Ramos (cell line): Measurements from ENCODE around the gene MAPK10.
"Not testable (repeated sequence)": the region's sequence is repeated elsewhere in the genome, so short reads cannot be mapped to it uniquely, and the experiment has no call there.

ENCODE experiments used
- in situ Hi-C: fragments of 300-500 bp; cut with MboI; formaldehyde crosslinking; loops from one replicate; pipeline ENCODE4 v1.14.3; 2022; ENCODE audit warnings: low sequenced_read_pairs; ENCODE audit not compliant: unreplicated experiment

Gene MAPK10

DNA sequence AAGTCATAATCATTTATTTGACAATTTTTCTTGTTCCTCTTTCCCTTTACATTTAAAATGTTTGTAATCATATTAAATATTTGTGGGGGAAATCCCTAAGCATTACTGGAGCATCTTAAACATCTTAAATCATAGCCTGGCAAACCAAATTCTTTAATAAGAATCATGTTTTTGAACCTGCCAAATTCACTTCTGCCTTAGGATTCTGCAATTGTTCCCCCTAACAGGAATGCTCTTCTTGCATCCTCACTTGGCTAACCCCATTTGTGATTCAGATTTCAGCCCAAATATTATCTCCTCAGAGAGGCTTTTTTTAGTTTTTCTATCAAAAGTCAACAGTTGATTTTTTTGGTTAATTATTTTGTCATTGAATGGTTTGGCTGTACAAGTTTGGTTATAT is 241.1 kb downstream of the MAPK10 start:
- in situ Hi-C loops, result no loop called here

DNA sequence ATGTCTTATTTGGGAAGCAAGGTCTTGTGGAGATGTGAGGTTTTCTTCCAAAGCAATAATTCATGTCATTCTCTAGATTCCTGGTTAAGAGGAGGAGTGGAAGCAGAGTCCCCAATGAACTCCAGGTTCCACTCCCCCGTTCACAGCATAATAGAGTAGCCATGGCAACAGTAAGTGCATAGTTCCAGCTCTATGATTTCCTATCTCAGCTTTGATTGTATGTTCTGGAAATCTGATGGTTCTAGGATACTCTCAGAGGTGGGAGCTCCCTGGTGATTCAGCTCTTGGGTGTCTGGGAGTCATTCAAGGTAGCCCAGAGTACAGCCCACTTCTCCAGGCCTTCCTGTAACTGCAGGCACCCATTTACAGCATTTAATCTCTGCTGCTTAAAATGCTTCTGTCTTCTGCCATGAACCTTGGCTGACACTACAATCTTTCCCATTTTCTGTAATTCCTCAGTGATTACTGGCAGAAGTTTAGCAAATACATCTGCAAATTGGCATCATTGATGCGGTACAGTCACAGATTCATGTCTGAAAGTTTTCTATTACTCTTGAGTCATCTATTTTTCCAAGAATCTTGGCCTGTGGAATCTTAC is 242.0 kb downstream of the MAPK10 start:
- in situ Hi-C loops, result no loop called here

DNA sequence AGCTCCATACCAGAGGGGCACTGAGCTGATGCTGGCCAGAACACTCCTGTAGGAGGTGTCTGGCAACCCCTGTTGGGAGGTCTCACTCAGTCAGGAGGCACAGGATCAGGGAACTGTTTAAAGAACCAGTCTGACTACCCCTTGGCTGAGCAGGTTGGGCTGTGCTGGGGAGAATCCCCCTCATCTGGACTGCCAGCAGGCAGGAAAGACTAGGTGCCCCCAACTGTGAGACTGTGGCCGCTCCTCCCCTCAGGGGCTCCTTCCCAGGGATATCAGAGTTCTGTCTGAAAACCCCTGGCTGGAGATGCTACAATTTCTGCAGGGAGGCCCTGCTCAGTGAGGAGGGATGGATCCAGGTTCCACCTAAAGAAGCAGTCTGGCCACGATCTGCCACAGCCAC is 245.3 kb downstream of the MAPK10 start:
- in situ Hi-C loops, result no loop called here

DNA sequence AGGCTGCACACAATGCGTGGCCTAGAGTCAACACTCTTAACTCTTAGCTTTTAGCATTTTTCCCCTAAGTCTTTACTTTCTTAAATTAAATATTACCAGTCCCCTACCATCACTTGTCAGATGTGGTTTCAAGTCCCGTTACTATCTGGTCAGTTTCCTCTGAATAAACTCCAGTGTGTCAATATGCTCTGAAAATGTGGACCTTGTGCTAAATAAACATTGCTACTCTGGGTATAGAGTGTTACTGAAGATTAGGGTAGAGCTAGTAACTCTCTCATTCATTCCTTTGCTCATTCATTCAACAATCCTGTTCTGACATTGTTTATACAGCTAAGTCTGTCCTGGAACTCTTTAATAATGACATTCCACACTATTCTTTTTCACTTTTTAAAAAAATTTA is 251.0 kb downstream of the MAPK10 start:
- in situ Hi-C loops, result no loop called here

DNA sequence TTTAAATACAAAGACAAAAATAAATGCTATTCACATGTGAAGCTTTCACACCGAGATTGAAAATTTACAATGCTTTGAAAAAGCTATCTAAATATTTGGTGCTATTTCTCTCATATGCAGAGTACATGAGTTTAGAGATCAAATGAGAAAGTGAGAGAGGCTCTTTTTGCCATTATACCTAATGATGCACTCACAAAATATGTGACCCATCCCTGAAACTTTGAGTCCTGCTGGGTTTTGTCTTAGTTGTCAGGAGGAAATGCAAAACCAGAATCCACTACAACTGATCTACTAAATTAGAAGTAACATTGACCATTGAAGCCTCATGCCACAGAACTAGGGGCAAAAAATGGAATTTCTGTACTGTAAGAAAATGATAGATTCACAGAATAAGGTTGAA is 251.7 kb downstream of the MAPK10 start:
- in situ Hi-C loops, result no loop called here

DNA sequence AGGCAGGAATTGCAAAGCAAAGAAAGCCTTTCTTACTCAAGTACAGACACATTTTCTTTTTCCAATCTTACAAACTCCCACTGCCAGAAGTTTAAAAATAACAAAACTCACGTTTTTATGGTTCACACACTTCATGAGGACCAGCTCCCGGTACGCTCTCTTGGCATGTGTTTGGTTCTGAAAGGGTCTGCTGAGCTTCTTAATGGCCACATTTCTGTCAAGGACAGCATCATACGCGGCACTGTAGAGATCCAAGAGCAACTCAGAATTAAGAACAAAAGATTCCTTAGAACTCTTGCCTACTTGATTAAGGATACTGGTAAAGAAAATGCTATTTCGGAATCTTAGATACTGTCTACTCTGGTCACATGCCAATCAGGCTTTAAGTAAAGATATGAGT is 252.7 kb downstream of the MAPK10 start:
- in situ Hi-C loops, result no loop called here

DNA sequence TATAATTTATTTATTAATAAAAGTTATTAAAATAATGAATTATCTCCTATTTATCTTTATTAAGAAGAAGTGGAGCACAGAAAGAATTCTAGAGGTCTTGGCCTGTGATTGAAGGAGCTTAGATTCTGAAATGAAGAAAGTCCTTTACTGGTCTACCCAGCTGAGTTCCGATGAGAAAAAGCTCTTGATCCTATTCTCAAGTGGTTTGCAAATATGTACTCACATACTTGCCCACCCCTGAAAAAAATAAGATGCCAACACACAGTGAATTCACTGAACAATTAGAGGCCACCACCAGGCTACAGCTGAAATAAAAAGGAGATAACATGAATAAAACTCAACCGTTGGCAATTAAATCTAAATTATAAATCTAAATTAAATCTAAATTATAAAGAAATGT is 253.4 kb downstream of the MAPK10 start:
- in situ Hi-C loops, result no loop called here

DNA sequence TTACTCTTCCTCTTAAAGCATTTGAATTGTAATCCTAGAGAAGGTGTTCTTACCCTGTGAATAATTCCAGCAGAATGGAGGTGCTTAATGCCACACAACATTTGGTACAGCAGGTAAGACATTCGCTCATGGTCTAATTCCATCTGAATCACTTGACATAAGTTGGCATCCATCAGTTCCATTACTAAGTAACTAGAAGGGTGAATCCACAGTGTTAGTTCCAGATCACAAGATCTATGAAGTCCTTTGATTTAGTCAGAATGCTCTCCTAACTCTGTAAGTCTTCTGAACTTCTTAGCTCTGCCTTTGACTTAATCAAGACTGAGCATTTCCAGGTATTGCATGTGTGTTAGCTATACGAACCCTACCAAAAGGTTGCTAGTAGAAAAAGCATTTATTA is 258.0 kb downstream of the MAPK10 start:
- in situ Hi-C loops, result no loop called here

DNA sequence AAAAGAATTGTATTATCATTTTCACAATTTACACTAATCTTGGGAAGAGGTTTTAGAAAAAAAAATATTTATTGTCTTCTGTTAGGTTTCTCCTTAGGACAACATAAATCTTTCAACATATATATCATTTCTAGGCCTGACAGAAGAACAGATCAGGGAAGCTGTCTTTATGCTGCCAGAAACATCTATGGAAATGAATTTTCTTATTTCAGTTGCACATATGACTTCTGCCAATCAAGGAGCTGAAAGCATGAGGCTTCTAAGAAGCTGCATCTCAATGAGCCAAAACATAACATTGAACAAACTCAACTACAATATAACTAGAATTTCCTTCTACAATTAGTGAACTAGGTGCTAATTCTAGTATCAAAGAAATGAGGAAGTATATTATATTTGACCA is 258.4 kb downstream of the MAPK10 start:
- in situ Hi-C loops, result no loop called here

DNA sequence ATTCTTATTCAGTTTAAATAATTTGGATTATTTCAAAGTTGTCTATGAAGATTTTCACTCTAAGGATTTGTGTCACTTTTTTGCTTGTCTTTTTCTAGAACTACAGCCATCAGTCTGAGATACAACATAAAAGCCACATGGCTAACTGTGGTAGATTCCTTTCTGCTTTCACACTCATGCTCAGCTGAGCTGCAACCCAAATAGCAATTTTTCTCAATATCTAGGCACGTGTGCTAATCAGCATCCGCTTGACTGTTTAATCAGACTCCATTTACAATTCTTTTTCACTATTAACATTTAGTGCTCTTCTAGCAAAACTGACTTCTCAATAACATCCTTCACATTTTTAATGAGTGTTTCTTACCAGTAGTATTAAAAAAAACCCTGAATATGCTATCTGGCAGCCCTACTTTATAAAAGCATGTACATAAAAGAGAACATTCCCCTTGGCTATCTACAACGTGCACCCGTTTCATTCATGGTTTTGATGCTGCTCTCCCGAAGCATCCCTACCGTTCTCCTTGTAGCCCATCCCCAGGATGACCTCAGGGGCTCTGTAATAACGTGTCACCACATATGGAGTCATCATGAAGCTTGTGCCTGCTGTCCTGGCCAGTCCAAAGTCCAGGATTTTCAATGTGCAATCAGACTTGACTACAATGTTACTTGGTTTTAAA is 259.2 kb downstream of the MAPK10 start:
- in situ Hi-C loops, result no loop called here

DNA sequence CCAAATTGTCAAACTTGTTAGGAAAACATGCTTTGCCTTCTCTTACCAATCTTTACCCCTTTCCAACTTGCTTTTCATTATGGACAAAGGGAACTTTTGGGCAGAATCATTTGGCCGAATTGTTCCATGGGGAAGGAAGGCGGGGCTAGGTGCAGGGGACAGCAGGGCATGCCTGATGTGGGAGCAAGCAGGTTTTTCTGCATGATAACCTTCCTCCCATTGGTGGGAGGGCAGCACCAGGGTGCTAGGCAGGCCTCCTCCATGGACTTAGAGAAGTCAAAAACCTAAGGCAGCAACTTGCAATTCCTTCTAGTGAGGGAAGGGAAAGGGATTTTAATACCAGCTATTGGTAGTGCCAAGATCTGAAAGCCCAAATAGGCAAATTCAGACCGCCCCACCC is 260.5 kb downstream of the MAPK10 start:
- in situ Hi-C loops, result no loop called here

DNA sequence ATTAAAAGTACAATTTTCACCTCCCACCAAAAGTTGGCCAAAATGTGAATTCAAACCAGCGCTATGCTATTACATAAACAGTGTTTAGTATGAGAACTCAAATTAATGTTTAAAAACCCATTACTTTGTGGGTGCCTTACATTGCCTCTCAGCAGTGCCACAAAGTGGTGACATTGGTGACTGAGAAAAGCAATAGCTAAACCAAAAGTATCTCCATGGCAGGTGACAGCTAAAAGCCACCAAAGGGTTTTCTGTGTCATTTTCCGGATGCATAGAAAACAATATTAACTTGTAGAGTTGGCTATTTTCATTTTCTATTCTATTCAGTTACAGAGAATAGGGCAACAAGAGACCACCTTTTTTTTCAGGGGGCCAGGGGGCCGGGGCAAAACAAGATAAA is 261.2 kb downstream of the MAPK10 start:
- in situ Hi-C loops, result no loop called here

DNA sequence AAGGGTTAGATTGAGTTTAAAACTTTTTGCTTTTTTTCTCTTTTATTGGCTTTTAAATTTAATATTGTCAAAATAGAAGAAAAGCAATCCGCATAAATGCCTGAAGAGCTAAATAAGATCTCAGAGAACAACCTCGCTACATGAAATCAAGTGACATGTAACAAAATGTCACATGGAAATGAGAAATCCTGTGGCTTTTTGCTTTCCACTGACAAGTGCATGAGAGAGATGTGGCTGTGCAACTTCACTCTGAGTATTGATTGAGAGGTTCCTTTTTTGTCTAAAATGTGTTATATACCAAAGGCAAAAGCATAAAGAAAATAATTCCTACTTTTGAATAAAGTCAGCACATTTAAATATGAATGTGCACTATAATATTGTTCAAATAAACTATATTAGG is 263.5 kb downstream of the MAPK10 start:
- in situ Hi-C loops, result no loop called here

DNA sequence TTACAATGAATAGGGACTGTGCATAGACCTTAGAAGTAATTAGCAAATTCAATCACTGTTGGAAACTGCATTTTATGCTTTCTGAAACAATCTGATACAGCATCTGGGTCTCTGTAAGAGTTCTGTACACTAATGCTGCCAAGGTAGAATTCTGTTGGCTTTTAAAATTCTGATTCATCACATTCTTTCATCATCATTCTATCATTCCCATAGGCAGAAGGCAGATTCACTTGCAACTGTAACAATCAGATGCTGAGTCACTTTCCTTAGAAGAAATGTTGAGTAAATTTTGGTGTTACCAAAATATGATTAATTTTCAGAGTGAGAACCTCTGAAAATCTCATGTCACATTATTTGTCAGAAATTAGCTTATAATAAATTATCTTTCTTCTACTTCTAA is 267.2 kb downstream of the MAPK10 start:
- in situ Hi-C loops, result no loop called here

DNA sequence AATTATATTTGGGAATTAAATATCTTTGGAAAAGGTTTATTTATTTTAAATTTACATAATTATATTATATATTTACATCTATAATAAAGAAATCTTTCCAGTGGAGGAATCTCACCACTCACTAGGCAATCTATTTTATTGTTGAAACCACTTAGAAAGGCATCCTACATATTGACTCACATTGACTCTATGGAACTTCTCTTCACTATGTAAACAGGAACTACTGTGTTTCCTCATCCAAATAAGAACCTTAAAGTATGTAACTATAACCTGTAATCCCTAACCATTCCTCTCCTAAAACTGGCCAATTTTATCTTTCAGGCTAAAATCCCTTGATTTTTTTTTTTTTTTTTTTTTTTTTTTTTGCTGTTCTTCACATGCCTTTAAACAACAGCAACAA is 268.7 kb downstream of the MAPK10 start:
- in situ Hi-C loops, result no loop called here

DNA sequence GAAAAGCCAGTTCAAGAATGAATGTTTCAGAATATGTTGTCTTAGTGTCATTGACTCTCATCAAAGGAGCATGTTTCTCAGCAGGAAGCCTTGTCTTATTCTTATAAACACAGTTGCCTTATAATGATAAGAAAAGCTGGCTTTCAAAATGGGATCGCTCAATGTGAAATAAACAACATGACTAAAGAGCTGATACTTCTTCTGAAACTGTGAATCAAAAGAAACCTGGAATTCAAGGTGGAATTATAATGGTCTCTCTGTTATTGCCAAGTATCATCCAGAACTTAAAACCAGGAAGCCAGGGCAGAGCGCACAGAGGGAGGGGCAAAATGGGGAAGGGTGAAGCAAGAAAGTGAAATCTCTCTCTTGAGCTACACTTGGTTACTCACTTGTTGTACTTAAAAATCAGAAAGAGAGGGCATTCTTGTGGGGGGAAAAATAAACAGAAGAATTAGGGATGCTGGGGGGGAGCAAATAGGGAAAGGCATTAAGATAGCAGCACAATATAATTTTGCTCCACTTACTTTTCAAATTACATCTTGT is 270.0 kb downstream of the MAPK10 start:
- in situ Hi-C loops, result no loop called here

DNA sequence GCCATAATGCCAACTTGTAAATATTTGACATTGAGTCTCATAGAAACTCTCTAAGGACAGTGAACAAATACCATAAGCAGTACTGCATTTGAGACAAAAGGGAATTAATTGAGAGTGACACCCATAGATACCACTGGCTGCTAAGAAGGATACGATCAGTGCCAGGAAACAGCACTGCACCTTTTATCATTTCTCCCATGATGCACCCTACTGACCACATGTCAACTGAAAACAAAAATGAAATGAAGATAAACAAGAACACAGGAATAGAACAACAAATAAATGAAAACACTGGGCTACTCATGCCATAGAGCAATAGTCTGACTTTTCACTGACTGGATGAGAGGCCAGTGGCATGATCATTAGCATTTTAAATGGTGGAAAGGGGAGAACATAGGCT is 270.8 kb downstream of the MAPK10 start:
- in situ Hi-C loops, result no loop called here

DNA sequence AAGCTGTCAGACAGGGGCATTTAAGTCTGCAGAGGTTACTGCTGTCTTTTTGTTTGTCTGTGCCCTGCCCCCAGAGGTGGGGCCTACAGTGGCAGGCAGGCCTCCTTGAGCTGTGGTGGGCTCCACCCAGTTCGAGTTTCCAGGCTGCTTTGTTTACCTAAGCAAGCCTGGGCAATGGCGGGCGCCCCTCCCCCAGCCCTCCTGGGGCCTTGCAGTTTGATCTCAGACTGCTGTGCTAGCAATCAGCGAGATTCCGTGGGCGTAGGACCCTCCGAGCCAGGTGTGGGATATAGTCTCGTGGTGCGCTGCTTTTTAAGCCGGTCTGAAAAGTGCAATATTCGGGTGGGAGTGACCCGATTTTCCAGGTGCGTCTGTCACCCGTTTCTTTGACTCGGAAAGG is 284.1 kb downstream of the MAPK10 start:
- in situ Hi-C loops, result not testable (repeated sequence)

DNA sequence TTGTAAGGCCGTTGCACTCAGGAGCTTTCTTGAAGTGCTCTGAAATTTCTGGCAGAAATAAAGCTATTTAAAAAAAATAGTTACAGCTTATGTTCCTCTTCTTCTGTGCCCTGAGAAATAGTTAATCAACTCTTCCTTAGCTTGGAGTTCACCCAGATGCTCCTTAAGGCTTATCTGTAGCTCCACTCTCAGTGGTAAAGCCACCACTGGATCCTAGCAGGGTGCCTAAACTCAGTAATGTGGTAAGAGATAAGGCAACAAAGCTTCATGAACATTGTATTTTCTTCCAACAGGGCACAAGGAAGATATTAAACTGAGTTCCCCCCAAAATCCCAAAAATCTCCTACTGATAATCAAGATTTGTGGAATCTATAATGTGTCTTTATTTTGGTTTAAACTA is 299.5 kb downstream of the MAPK10 start:
- in situ Hi-C loops, result no loop called here

DNA sequence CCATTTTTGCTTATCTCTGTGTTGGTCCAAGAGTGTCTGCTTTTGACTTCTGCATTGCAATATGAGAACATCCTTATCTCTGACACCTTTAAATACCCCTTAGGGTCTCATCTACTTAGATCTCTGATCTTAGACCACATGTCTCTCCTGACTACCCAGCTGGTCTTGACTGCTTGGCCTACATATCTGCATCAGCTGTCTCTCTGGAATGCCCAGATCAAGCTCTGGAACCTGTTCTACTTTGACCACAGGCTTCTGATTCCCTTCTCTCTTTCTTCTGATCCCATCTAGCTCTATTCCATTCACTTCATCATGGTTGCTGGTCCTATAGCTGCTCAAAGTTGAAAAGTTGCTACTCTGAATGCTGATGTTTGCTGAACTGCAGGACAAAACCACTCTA is 301.2 kb downstream of the MAPK10 start:
- in situ Hi-C loops, result no loop called here

DNA sequence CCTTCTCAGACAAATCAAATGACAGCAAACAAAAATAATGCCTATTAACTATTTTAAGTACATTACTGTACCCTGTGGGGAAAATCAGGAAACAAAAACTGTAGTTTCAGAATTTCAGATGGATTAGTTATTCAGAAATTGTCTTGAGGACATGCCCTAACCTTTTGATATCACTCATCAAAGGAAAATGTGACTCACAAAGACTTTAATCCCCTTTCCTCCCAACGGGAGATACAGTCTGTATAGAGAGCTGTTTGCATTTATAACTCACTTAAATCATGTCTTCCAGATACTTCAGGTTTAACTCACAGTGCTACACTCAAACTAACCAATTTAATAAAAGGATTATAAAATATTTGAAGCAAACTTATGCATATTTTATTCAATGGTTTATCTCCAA is 304.0 kb downstream of the MAPK10 start:
- in situ Hi-C loops, result no loop called here
